NCI-H446 treated with DMSO at 0.1 percent for 48 hours (cell line): ENCODE data around the gene MACROD2.

ENCODE experiments used
- DNase-seq: peaks from one replicate; lab custom pipeline; 2025; lab: John Stamatoyannopoulos, UW

MACROD2 gene

GRCh38 chr20:14470977-14471661, 475.8 kb downstream of the MACROD2 start:
- no peak for DNase-seq

- no peak for DNase-seq
Measured at GRCh38 chr20:14477125-14477524, 481.8 kb downstream of the MACROD2 start.

DNA sequence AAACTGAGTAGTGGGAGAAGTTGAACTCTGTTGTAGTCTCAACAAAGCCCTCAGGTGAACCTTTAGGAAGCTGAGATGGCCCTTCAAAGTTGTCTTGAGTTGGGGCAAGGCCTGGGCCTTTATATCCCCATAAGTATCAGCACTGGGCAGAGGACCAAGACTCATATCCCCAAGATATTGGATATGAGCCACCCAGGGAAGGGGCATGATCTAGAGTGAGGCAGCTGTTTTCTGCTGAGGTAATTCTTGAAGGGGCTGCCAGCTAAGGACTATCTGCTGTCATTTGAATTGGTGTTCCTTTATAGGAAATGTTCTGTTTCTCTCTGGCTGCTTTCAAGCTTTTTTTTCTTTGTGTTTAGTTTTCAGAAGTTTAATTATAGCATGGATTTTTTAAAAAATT, 482.8 kb downstream of the MACROD2 start:
- DNase-seq: peak; percentile 20

DNA sequence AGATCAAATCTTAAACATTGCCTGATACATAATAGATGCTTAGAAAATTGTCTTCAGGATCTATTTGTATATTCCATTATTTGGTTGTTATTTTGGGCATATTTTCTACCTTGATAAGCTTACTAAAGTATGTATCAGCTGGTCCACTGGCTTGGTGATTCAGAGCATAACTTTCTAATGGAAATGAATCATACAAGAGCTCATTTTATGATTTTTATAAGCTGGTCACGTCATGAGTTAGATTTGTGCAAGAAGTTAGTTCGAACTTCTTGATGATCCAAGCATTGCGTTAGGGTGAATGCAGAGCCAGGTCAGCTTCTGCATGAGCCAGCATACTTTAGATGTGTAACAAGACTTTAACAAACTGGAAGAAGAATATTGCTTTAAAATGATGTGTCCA, 486.5 kb downstream of the MACROD2 start:
- no peak for DNase-seq

DNA sequence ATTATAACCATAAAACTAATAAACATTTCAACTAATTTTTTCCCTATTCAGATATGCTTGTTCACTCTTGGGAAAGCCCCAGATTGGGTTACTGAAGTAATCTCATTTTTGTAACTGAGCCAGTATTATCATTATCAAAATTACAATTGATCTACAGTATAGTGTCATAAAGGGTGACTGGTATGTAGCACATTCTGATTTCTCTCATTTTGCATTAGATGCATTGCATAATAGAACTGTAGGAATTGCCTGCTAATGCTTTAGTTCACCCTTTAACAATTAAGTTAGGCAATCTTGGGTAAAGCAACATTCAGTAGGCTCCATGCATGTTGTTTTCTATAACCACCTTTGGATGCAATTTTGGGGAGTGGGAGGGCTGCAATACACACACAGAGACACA, 492.9 kb downstream of the MACROD2 start:
- no peak for DNase-seq

- no peak for DNase-seq
Measured at GRCh38 chr20:14488756-14489479, 493.6 kb downstream of the MACROD2 start.

GRCh38 chr20:14489544-14489943, 494.2 kb downstream of the MACROD2 start:
- DNase-seq: no peak

GRCh38 chr20:14491436-14491835, 496.1 kb downstream of the MACROD2 start:
- DNase-seq: peak; percentile 67

DNA sequence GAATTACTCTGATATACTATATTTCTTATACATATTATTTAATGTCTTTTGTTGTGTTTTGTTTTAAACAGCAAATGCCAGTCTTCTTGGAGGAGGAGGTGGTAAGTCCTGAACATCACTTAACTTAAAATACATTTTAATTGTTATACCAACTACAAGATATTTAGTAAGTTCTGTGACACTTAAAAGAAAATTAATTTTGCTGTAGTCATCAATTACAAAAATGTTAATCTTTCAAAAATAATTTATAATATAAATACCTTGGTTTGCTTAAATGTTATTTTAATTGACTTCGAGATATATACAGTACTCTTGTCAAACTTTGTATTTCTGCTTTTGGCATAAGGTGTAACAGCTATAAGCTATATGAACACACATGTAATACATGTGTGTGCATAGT, 498.1 kb downstream of the MACROD2 start:
- DNase-seq: no peak

DNA sequence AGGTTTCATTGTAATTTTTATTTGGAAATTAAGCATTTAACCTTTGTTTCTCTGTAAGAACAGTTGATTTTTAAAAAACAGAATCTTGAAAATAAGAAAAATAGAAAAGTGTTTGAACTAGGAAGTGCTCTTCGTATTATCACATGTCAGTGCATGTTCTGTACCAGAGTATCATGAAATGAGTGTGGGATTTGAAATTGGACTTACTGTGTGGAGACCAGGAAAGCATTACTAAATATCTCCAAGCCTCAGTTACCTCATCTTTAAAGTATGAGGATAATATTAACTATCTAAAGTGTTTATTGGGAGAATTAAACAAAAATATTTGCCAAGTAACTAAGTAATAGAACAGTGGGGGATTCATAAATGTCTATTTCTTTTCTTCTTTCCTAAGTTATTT, 499.0 kb downstream of the MACROD2 start:
- DNase-seq: no peak

DNA sequence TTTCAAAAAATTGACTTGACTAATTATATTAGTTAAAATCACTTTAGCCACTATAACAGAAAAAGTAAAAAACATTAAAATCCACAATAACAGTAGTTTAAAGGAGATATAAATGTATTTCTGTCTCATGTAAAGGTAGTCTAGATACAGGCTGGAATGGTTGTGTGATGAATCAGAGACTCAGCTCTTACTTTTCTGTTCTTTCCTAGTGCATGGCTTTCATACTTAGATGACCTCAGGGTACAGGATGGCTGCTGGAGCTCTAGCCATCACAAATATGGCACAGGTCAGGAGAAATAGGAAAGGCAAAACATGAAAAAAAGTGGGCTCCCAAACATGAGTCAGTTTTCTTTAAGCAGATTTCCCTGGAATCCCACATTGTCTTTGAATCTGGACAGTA, 499.8 kb downstream of the MACROD2 start:
- DNase-seq: no peak

DNA sequence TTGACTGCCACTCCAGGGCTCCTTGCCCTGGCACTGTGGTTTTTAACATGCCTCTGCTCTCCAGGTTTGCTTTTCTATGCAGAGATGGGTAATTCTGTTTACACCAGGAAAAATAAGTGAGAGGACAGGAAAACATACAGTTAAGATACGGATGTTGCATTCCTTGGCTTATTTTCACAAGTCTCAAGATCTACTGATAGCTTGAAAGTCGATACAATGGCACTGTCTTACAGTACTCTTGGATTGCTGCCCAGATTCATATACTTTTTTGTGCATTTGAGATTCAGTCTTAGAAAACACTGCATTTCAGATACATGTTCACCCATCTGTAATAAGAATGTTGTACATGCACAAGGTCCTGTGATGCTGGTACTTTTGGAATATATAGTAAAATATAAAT, 501.7 kb downstream of the MACROD2 start:
- no peak for DNase-seq

DNA sequence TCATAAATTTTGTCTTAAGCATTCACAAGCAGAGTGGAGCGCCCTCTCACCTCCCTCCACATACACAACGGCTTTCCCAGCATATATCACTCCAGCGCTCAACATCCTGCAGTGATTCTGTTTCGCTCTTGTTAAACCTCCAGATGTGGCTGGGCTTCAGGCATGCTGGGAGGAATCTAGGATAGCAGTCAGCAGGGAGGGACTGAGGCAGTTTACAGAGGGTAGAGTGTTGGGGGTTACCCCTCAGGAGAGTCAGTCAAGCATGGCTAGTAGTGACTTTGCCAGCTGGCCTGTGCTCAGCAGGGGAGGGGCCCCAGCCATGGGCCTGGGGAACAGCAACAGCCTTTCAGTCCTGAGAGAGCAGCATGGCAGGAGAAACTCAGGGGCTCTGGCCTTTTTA, 503.5 kb downstream of the MACROD2 start:
- peak; percentile 71 for DNase-seq

DNA sequence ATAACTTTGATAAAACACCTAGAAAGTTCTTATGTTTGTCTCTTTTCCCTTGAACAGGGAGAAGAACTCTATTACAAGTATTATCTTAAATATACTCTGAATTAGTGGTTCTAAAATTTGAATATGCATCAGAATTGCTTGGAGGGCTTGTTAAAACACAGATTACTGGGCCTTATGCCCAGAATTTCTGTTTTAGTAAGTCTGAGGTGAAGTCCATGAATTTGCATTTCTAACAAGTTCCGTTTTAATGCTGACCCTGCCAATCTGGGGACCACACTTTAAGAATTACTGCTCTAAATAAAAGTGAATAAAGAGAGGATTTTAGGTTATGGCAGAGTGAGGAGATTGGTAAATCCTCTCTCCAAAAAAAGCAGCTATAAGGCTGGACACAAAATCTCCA, 510.2 kb downstream of the MACROD2 start:
- DNase-seq: peak; percentile 21

DNA sequence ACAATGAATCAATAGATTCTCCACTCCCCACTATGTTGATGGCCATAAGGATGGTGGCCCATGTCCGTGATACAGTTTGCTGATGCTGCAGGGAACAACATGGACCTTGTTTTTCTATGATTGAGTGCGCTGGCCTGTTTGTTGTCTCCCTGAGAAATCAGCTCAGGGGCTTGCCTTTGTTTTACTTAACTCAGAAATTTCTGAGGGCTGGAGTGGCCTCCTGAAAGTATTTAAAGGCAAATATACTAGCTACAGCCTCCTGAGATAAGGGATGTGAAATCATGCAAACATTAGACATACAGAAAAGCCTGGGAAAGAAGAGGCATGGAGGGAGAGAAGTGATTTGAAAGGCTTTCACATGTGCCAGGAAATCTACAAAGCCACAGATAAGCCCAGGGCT, 512.4 kb downstream of the MACROD2 start:
- DNase-seq: no peak

DNA sequence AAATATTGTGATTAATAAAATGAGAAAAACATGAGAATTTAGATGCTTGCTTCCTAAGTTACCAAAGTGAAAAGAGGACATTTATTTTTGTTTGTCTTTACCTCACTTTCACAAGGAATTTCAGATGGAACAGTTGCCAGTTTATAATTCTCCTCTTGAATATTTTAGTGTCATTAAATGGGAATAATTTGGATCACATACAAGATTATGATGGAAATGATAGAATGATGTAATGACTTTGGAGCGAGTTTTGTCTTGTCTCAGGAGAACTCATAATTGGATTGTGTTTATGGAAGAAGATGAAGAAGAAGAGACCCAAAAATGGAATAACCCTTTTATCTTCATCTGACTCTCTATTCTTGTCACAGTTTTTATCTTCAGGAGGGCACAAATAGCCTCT, 515.0 kb downstream of the MACROD2 start:
- peak; percentile 75 for DNase-seq

GRCh38 chr20:14512839-14513238, 517.5 kb downstream of the MACROD2 start:
- peak; percentile 58 for DNase-seq

GRCh38 chr20:14518648-14519047, 523.3 kb downstream of the MACROD2 start:
- no peak for DNase-seq

- no peak for DNase-seq
Measured at GRCh38 chr20:14521016-14521415, 525.7 kb downstream of the MACROD2 start.

DNA sequence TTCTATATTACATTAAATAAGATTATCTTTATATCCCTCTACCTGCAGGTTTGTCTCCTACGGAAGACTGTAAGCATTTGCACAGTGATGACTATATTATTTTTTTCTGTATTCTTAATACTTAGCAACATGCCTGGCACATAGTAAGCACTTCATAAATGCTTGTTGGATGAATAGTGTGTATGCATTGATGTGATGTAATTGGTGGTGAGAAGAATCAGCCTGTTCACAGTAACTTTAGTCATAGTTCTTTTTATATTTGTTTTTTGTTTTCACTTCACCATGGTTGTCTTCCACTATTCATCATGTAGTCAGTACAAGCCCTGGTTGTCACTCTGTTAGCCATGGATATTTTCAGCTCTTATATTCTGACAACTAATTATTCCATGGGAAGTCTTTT, 526.1 kb downstream of the MACROD2 start:
- no peak for DNase-seq

- no peak for DNase-seq
Measured at GRCh38 chr20:14522595-14522994, 527.3 kb downstream of the MACROD2 start.

GRCh38 chr20:14523090-14523489, 527.8 kb downstream of the MACROD2 start:
- no peak for DNase-seq

DNA sequence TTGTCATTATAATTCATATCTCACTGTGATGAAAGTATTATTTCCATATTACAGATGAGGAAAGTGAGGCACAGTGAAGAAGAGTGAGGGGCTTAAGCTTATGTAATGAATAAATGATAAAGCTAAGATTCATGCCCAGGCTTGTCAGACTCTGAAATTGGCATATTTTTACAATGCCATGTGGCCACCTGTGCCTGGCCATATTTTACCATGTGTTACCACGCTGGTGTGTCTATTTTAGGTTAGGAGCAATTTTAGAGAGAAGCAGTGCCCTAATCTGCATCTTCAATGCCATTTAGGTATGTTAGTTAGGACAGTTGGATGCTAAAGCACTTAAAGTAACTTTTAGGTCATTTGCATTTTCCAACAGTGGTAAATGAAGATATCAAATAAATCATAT, 530.1 kb downstream of the MACROD2 start:
- no peak for DNase-seq

DNA sequence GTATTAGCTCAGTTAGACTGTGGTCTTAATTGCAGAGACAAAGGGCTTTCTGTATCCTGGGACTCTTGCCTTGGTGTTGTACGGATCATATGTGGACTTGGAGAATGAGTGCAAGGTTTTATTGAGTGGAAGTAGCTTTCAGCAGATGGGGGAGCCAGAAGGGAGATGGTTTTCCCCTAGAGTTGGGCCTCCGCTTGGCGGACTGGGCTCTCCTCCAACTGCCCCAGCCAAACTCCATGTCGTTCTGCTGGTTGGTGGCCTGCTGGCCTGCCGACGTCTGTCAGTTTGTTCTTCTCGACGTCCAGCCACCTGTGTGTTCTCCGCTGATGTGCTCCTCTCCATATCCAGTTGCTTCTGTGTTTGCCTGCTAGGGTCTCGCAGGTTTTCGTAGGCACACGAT, 531.6 kb downstream of the MACROD2 start:
- DNase-seq: peak; percentile 96
